GM19351 (cell line): Measurements from ENCODE around the gene OR10X1.

Experiments
- ATAC-seq: cut with Tn5 transposase; IDR thresholded peaks from one replicate; pipeline ENCODE4 v1.9.1; 2021; ENCODE audit warnings: mild to moderate bottlenecking, moderate library complexity; ENCODE audit not compliant: unreplicated experiment

OR10X1 gene

GRCh38 chr1:158579733-158580132 lies at the start of gene OR10X1:
OR10X1 (minus strand) TSS chr1:158579899; CDS start chr1:158579899, 0 bp downstream.
- ATAC-seq, result no peak

- ATAC-seq, result no peak
Measured at GRCh38 chr1:158613764-158614163, 34.1 kb upstream of the OR10X1 start.

- ATAC-seq, result no peak
Measured at GRCh38 chr1:158611916-158612315, 32.2 kb upstream of the OR10X1 start.

- ATAC-seq, result no peak
Measured at GRCh38 chr1:158607296-158607695, 27.6 kb upstream of the OR10X1 start.

GRCh38 chr1:158604968-158605367 lies 25.3 kb upstream of the OR10X1 start, which contains the start of gene OR10Z1:
OR10Z1 (plus strand) TSS chr1:158605268; CDS start chr1:158606439, 1,171 bp downstream.
- no peak for ATAC-seq

DNA sequence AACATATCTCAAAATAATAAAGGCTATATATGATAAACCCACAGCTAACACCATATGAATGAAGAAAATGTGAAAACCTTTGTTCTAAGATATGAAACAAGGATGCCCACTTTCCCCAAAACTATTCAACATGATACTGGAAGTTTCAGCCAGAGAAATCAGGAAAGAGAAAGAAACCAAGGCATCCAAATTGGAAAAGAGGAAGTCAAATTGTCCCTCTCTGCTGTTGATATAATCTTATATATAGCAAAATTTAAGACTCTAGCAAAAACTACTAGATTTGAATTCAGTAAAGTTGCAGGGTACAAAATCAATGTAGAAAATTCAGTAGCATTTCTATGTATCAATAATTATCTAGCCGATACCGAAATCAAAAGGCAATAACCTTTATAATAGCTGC lies 21.0 kb upstream of the OR10X1 start:
- ATAC-seq, result no peak

DNA sequence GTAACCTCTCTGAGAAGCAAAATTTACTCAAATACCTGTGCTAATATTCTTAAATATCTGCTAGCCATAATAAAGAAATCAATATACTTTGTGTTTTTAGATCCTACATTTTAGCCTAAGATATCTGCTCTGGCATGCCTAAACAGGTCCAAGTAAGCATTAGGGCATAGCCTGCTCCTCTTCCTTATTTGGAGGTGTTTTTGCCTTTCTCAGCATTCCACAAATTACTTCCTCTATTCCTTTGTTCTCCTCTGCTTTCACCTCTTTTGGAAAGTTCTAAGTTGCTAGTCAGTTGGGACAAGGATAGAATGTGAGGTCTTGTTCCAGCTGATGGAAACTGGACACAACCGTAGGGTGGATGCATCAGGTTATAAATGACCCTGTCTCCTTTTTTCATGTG lies 7.2 kb upstream of the OR10X1 start:
- no peak for ATAC-seq

DNA sequence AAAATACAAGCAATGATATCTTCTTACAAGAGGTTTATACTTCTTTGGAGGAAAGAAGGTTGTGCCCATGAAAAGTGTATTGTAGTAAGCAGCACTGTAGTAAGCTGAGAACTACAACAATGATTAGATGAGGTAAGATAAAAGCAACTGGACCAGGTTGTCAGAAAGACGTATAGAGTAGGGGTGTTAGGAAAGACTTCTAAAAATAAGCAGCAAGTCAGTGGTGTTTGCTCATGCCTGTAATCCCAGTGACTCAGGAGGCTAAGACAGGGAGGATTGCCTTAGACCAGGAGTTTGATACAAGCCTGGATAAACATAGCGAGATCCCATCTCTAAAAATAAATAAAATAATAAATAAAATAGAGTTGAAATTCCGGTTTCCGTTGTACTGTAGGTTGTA lies 4.3 kb upstream of the OR10X1 start:
- no peak for ATAC-seq

DNA sequence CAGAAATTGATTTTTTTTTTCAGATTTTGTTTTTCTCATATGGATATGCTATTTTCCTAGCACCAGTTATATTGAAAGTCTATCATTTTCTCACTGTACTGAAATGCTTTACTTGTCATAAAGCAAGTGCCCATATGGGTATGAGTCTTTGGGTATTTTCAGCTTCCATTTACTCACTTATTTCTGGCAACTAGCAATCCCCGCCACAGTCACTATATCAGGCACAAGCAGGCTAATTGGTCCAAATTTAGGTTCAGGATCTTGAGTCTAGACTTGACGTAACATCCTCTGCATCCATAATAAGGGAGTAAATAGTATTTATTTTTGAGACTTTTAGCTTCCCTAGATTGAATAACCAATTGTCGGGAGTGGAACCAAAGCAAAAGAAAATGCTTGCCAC lies 2.1 kb downstream of the OR10X1 start:
- no peak for ATAC-seq

DNA sequence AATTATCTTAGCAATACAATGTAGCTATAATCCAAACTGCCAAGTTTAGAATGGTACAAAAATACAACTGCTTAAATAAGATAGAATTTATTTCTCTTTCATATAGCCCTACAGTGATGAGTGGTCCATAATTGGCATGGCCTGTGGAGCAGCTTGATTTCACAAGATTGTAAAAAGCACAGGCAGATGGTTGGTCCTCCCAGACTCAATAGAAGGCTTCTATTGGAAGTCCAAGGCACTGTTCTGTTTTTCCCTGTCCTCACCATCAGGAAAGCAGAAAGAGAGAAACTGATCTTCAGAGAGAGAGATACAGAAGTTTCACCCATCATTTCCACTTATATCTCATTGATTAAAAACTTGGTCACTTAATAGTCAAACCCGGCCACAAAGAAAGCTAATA lies 7.5 kb downstream of the OR10X1 start:
- ATAC-seq, result no peak

GRCh38 chr1:158570480-158570879 lies 9.2 kb downstream of the OR10X1 start, which contains the start of gene OR6P1:
OR6P1 (minus strand) TSS chr1:158570580; CDS start chr1:158563604, 6,976 bp downstream.
- no peak for ATAC-seq

DNA sequence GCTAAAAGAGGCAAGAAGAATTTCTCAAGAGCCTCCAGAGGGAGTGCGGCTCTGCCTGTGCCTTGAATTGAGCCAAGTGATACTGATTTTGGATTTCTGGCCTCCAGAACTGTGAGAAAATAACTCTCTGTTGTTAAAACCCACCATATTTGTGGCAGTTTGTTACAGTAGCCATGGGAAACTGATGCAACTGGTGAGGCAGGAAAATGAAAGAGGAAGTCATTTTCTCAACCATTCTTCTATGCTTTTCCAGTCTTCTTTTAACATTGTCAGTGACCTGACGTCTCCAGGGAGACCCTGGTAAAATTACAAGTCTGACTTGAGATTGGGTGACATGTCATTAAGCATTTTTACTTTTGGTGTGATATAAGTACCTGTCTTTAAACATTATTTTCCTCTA lies 15.1 kb downstream of the OR10X1 start:
- no peak for ATAC-seq

DNA sequence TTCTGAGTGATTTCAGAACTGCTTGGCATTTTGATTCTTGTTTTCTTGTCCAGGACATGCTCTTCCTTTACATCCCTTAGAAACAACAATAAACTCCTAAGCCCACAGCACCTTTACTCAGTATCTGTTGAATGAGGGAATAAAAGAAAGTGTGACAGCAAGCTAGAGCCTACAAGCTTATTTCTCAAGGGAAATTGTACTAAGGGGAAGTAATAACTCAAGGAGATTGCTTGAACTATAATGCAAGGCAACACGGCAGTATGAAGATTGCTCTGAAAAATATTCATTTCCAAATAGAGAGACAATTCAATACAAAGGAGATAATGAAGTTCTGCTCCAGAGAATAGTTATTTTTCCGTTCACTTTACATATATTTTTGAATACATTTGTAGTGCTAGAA lies 15.8 kb downstream of the OR10X1 start:
- no peak for ATAC-seq

- ATAC-seq, result no peak
Measured at GRCh38 chr1:158559696-158560095, 20.0 kb downstream of the OR10X1 start.

DNA sequence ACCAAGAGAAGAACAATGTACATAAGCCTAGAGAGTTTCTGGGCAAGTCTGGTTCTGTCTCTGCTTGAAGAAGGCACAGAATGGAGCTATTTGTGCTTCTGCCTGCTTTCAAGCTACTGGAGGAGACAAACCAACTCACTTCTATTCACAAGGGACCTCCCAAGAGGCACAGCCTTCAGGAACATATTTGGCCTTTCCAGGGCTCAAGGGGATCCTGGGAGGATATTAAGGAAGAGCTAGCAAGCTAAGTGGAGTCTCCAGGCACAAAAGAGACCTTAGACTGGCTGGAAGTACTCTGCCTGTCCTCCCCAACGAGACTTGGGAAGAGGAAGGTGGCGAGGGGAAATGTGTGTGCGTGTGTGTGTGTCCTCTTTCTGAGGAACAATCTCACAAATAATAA lies 25.3 kb downstream of the OR10X1 start, which contains the start of gene OR6Y1:
TSS of gene OR6Y1 (minus strand) at position 54 of the 400 bp plus-strand sequence. CDS start 6,300 bp downstream, outside the sequence.
- ATAC-seq, result no peak

DNA sequence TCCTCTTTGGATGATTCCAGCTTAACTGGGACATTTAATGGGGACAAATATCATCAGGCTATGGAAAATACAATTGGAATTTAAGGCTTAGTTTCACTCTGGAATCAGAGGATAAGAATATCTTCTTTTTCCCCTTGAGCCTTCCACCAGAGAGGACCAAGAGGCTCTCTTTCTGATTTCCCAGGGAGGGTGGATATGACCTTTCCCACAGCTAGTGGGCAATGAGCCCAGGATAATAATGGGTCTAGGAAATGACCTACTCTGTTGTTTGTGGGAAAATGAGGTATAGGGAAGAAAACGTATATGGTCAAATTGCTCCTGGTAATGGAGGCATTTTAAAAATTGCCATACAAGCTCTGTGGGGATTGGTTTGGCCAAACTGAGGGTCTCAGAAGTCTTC lies 27.4 kb downstream of the OR10X1 start:
- no peak for ATAC-seq

- ATAC-seq, result no peak
Measured at GRCh38 chr1:158547533-158547932, 32.2 kb downstream of the OR10X1 start.

DNA sequence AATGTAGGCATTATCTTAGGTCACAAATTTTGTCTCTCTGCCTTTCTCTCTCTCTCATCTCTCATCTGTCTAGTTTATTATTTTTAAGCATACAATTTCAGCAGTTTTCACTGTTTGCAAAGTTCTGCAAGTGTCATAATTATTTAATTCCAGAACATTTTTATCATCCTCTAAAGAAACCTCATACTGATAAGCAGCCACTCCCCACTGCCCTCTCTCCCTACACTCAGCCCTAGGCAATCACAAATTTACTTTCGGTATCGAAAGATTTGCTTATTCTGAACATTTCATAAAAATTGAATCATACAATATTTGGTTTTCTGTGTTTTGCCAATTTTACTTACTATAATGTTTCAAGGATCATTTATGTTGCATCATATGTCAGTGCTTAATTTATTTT lies 42.1 kb downstream of the OR10X1 start:
- ATAC-seq, result no peak

GRCh38 chr1:158534496-158534895 lies 45.2 kb downstream of the OR10X1 start:
- ATAC-seq, result no peak
